Hair follicular keratinocyte (primary cell): ENCODE measurements around the gene TCAIM. TPM values are rescaled to one million over a fixed set of nuclear protein-coding genes. Genes with fewer than 3 reads are reported as not detected.

ENCODE experiments used
- total RNA-seq: library from RNA; depleted of rRNA; stranded (reverse); fragments of >200 nt; gene quantifications from 2 replicates; pipeline ENCODE4 v1.2.3, GENCODE V29; 2015

The TCAIM gene
- 27.6 and 30.7 TPM in 2 replicates for total RNA-seq

GRCh38 chr3:44338010-44338827, at the start of gene TCAIM:
TSS of gene TCAIM (plus strand) at chr3:44338766. CDS start at chr3:44354783, 16,017 bp downstream.

Other genes starting within 250 kb of the TCAIM start
- gene TOPAZ1, start 96.9 kb upstream of the TCAIM start, total RNA-seq, result not detected in 2 replicates
- gene ZNF445, start 138.9 kb downstream of the TCAIM start, total RNA-seq, result 1.7 and 2.0 TPM in 2 replicates
- 2.1 and 6.4 TPM in 2 replicates for gene ZKSCAN7, start 216.4 kb downstream of the TCAIM start, total RNA-seq
- gene ZNF660, start 246.2 kb downstream of the TCAIM start, total RNA-seq, result 0.55 and 0.72 TPM in 2 replicates